GM12878 (cell line): ENCODE results near the gene MSANTD2. TPM values are rescaled to one million over a fixed set of nuclear protein-coding genes. Genes with fewer than 3 reads are reported as not detected.

ENCODE experiments used
- CEBPB ChIP-seq, 2 experiments: fragments of 150-350 bp in 1 of 2; IDR thresholded peaks; 2 replicates each; pipeline ENCODE4 v1.6.1; 2012 to 2014; ENCODE audit warnings: low read depth in 2 of 2, low read length in 2 of 2, borderline replicate concordance in 1 of 2, inconsistent platforms in 1 of 2
- FOXM1 ChIP-seq: IDR thresholded peaks from 2 replicates; pipeline ENCODE4 v1.6.1; 2012; ENCODE audit warnings: low read depth, mild to moderate bottlenecking, inconsistent platforms, low read length, moderate library complexity
- REST ChIP-seq: IDR thresholded peaks from 2 replicates; pipeline ENCODE4 v1.6.1; 2012; ENCODE audit warnings: mild to moderate bottlenecking, low read depth, low read length
- ZBTB33 ChIP-seq: fragments of 450-650 bp; IDR thresholded peaks from 2 replicates; pipeline ENCODE4 v1.6.1; 2017; ENCODE audit warnings: mild to moderate bottlenecking
- ZSCAN29 ChIP-seq: fragments of 450-650 bp; IDR thresholded peaks from 2 replicates; pipeline ENCODE4 v1.6.1; 2017; ENCODE audit warnings: mild to moderate bottlenecking, moderate library complexity
- polyA plus RNA-seq, 11 experiments: library from polyadenylated mRNA; depleted of rRNA in 4 of 11; unstranded in 6 of 11; stranded (reverse) in 5 of 11; fragments of >200 nt; fragmentation: Nextera tagmentation in 4 of 11; fragmentation: Illumina TruSeq in 1 of 11; extraction: Ambion mirVana in 4 of 11; extraction: Trizol in 1 of 11; gene quantifications; 1 replicate in 1 of 11; 2 replicates in 10 of 11; pipeline versions ENCODE4 v1.2.1 to v1.2.3, GENCODE V29; 2011 to 2016; ENCODE audit warnings: inconsistent platforms in 2 of 11, missing spikeins in 2 of 11, low read depth in 1 of 11
- total RNA-seq, 4 experiments: library from RNA; depleted of rRNA in 3 of 4; stranded (reverse); fragments of >200 nt in 3 of 4; fragmentation: Illumina TruSeq in 1 of 4; extraction: Trizol in 1 of 4; gene quantifications; 2 replicates each; pipeline versions ENCODE4 v1.2.1 to v1.2.3, GENCODE V29; 2013 to 2021
- TF ChIP-seq, protein P1 (sequence below): fragments of 450-650 bp; IDR thresholded peaks from 2 replicates; pipeline ENCODE4 v1.6.1; 2018; ENCODE audit warnings: mild to moderate bottlenecking, low read depth, moderate library complexity; ENCODE audit not compliant: partially characterized antibody

MSANTD2 gene
- total and polyA plus RNA-seq, 10 of the 15 experiments (the other 5 are each of a cell fraction or from before 2014, with no cell fraction given), result 3.0 to 12.4 (median 8.0) TPM

DNA sequence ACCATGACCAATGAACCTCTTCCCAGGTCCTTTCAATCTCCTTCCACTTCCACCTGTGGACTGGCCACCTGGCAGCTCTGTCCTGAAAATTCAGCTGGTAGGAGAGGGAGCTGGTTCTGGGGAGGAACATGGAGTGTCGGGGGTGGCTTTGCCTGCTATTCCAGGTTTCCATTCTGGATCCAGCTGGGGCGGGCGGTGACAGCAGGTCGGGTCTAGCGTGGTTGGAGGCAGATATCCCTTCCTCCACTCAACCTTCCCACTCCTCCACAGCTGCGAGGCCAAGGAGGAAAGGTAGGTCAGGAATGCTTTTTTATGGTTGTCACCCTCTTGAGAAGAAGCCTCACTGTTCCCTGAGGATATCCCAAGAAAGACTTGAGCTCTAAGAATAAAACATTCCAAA is 57.2 kb downstream of the MSANTD2 start (continued):
- TF ChIP-seq, protein P1, sequence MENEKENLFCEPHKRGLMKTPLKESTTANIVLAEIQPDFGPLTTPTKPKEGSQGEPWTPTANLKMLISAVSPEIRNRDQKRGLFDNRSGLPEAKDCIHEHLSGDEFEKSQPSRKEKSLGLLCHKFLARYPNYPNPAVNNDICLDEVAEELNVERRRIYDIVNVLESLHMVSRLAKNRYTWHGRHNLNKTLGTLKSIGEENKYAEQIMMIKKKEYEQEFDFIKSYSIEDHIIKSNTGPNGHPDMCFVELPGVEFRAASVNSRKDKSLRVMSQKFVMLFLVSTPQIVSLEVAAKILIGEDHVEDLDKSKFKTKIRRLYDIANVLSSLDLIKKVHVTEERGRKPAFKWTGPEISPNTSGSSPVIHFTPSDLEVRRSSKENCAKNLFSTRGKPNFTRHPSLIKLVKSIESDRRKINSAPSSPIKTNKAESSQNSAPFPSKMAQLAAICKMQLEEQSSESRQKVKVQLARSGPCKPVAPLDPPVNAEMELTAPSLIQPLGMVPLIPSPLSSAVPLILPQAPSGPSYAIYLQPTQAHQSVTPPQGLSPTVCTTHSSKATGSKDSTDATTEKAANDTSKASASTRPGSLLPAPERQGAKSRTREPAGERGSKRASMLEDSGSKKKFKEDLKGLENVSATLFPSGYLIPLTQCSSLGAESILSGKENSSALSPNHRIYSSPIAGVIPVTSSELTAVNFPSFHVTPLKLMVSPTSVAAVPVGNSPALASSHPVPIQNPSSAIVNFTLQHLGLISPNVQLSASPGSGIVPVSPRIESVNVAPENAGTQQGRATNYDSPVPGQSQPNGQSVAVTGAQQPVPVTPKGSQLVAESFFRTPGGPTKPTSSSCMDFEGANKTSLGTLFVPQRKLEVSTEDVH, result no peak
- TF ChIP-seq FOXM1, result no peak
- no peak for TF ChIP-seq ZSCAN29
- TF ChIP-seq REST, result no peak
- TF ChIP-seq ZBTB33, result no peak
- no peak for TF ChIP-seq CEBPB (IDR thresholded peaks at IDR 0.05; ENCODE audit: borderline replicate concordance in 1 of 2, low read depth in 2 of 2, low read length in 2 of 2)
